Upper lobe of left lung (tissue), 4 donors: Measurements from ENCODE around the gene PRAMEF1.

Source experiments
- POLR2A ChIP-seq, 4 donors: fragments of 450-650 bp; IDR thresholded peaks; one replicate each; pipeline ENCODE4 v1.5.1; 2016 to 2017; ENCODE audit warnings: antibody characterized with exemption in 4 of 4, mild to moderate bottlenecking in 2 of 4
- POLR2AphosphoS5 ChIP-seq, 2 donors: sonication (generic); formaldehyde crosslinking; IDR thresholded peaks; one replicate each; pipeline ENCODE4 v1.5.1; 2017; ENCODE audit warnings: antibody characterized with exemption in 2 of 2
- TF ChIP-seq, protein P1 (sequence below), 6 experiments: fragments of 450-650 bp in 4 of 6; fragments of 200-600 bp in 2 of 6; sonication (generic) in 2 of 6; IDR thresholded peaks; one replicate each; pipeline ENCODE4 v1.5.1; 2016 to 2019; ENCODE audit warnings: antibody characterized with exemption in 6 of 6

DNA sequence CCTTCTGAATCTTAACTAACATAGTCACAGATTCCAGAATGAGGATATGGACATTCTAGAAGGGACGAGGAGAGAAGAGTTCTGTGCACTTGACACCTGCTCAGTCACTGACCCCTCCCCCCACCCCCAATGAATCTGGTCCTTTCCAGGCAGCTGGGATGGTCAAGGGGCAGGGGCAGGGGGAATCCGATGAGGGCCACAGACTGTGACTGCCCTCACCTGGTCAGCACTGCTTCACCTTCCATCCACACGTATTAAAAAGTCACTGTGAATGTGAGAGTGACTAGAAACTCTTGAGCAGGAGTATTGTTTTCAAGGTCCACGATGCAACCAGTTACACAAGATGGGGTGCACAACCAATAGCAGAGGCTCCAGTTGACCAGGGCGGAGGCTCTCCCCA, 27.2 kb upstream of the PRAMEF1 start:
- TF ChIP-seq, protein P1, sequence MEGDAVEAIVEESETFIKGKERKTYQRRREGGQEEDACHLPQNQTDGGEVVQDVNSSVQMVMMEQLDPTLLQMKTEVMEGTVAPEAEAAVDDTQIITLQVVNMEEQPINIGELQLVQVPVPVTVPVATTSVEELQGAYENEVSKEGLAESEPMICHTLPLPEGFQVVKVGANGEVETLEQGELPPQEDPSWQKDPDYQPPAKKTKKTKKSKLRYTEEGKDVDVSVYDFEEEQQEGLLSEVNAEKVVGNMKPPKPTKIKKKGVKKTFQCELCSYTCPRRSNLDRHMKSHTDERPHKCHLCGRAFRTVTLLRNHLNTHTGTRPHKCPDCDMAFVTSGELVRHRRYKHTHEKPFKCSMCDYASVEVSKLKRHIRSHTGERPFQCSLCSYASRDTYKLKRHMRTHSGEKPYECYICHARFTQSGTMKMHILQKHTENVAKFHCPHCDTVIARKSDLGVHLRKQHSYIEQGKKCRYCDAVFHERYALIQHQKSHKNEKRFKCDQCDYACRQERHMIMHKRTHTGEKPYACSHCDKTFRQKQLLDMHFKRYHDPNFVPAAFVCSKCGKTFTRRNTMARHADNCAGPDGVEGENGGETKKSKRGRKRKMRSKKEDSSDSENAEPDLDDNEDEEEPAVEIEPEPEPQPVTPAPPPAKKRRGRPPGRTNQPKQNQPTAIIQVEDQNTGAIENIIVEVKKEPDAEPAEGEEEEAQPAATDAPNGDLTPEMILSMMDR (IDR thresholded peaks at IDR 0.05): no peak
- no peak for TF ChIP-seq POLR2AphosphoS5 (IDR thresholded peaks at IDR 0.05)
- TF ChIP-seq POLR2A (IDR thresholded peaks at IDR 0.05): no peak
